Natural killer cell (primary cell): ENCODE data around the gene MYCN. TPM values are rescaled to one million over a fixed set of nuclear protein-coding genes. Genes with fewer than 3 reads are reported as not detected.
"Not testable (repeated sequence)": the region's sequence is repeated elsewhere in the genome, so short reads cannot be mapped to it uniquely, and the experiment has no call there.

Source experiments
- ATAC-seq, 3 donors: fragments of 150-1000 bp in 2 of 3; fragments of 200-7000 bp in 1 of 3; cut with Tn5 transposase; 1 replicate in 1 of 3; 2 replicates in 2 of 3; pipeline ENCODE4 v1.10.0; 2021; ENCODE audit warnings: mild to moderate bottlenecking in 2 of 3, moderate library complexity in 2 of 3
- DNase-seq, 2 donors: peaks; one replicate each; pipeline versions ENCODE4 v3.0.0 to v3.0.0-alpha.2; 2013 to 2021; ENCODE audit warnings: mixed read lengths in 1 of 2
- H3K27ac ChIP-seq: one replicate; pipeline ENCODE4 v1.5.1; 2013; ENCODE audit warnings: mild to moderate bottlenecking, low read length
- H3K27me3 ChIP-seq: one replicate; pipeline ENCODE4 v1.6.1; 2013; ENCODE audit warnings: low read length; ENCODE audit not compliant: control insufficient read depth, insufficient read depth
- H3K36me3 ChIP-seq: one replicate; pipeline ENCODE4 v1.6.1; 2013; ENCODE audit warnings: low read length; ENCODE audit not compliant: control insufficient read depth, insufficient read depth
- H3K4me1 ChIP-seq: one replicate; pipeline ENCODE4 v1.6.1; 2013; ENCODE audit warnings: low read length; ENCODE audit not compliant: control insufficient read depth, insufficient read depth
- H3K4me3 ChIP-seq: one replicate; pipeline ENCODE4 v1.5.1; 2013; ENCODE audit warnings: low read length
- H3K9me3 ChIP-seq: one replicate; pipeline ENCODE4 v1.6.1; 2013; ENCODE audit warnings: low read length; ENCODE audit not compliant: control insufficient read depth, insufficient read depth
- H3K27ac Mint-ChIP-seq, 2 donors: one replicate each; pipeline ENCODE4 v1.8.0; 2022; ENCODE audit warnings: mild to moderate bottlenecking in 2 of 2, mixed read lengths in 2 of 2, moderate library complexity in 1 of 2
- H3K27me3 Mint-ChIP-seq, 2 donors: one replicate each; pipeline ENCODE4 v1.8.0; 2022; ENCODE audit warnings: low read depth in 2 of 2, mixed read lengths in 2 of 2
- H3K36me3 Mint-ChIP-seq: one replicate; pipeline ENCODE4 v1.8.0; 2022; ENCODE audit warnings: mixed read lengths
- H3K4me1 Mint-ChIP-seq, 2 donors: one replicate each; pipeline ENCODE4 v1.8.0; 2022; ENCODE audit warnings: mixed read lengths in 2 of 2
- H3K4me3 Mint-ChIP-seq: one replicate; pipeline ENCODE4 v1.8.0; 2022; ENCODE audit warnings: mild to moderate bottlenecking, moderate library complexity, mixed read lengths
- H3K9me3 Mint-ChIP-seq, 2 donors: one replicate each; pipeline ENCODE4 v1.8.0; 2022; ENCODE audit warnings: mixed read lengths in 2 of 2
- WGBS: methylation state at CpG from one replicate; pipeline ENCODE4 v1.1.7; 2013; ENCODE audit warnings: missing lambda C conversion rate; ENCODE audit not compliant: insufficient coverage; 5-methylcytosine and 5-hydroxymethylcytosine counted together
- intact Hi-C: fragments of 100-400 bp; cut with micrococcal nuclease; formaldehyde crosslinking; loops from one replicate; pipeline ENCODE4 v1.14.2; 2022
- total RNA-seq, 4 donors: library from RNA; stranded (reverse); fragments of 120-200 nt in 1 of 4; gene quantifications; one replicate each; pipeline versions ENCODE4 v1.2.3 to v1.2.4, GENCODE V29; 2013 to 2022
- TF ChIP-seq, protein P1 (sequence below): fragments of 200-600 bp; IDR thresholded peaks from one replicate; pipeline ENCODE4 v1.8.0; 2022; ENCODE audit warnings: antibody characterized with exemption

MYCN gene
- total RNA-seq, 3 donors from 2014 or later (not counting 1 experiment from before 2014, with no cell fraction given) = 0.18 TPM; not detected in 2

DNA sequence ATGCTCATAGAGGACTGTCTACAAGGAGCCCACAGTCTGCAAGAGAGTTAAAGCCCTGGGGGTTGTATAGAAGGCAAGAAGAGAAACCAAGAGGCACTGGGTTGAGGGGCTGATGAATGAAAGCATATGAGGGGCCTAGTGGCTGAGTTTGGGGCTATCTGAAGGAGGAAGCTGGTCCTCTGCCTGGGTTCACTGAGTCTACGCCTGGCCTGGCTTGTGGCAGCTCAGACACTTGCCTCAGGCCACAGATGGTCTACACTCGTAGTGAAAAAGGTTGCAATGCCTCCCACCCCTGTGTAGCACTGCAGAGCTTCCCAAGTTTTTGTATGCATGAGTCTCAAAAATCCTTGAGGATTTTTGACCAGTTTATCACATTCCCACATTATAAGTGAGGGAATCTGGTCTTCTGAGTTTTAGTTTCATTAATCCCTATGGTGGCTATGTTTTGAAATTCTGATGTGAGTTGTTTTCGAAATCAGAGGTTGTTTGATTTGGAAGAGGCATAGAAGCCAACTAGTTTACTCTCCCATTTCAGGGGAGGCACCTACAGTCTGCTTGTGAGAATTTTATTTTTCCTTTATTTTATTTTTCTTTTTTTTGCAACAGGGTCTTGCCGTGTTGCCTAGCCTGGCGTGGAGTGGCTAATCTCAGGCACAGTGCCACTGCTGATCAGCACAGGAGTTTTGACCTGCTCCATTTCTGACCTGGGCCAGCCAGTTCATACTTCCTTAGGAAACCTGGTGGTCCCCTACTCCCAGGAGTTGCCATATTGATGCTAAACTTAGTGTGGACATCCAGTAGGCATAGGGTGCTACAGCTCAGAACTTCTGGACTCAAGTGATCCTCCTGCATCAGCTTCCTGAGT, 10.0 kb downstream of the MYCN start:
- Mint-ChIP-seq H3K36me3 (peaks cover 3% of the 10 kb centered on the region), H3K27me3 (peaks cover 4 to 6% of the 10 kb centered on the region in 2 donors), H3K9me3 (no peaks in the 10 kb centered on the region), H3K4me1 (peaks cover 0 to 3% of the 10 kb centered on the region in 2 donors), H3K4me3 (no peak overlapping the region), H3K27ac (no peak overlapping the region)
- WGBS = 84% methylated on average over 5 of the region's 5 CpGs
- Histone ChIP-seq H3K9me3 (no peaks in the 10 kb centered on the region), H3K36me3 (no peaks in the 10 kb centered on the region), H3K27ac (no peak overlapping the region), H3K4me1 (no peaks in the 10 kb centered on the region), H3K27me3 (no peaks in the 10 kb centered on the region), H3K4me3 (no peak overlapping the region)
- ATAC-seq (no peak), DNase-seq (no peak)
- intact Hi-C loops = no loop called here
- TF ChIP-seq, protein P1, sequence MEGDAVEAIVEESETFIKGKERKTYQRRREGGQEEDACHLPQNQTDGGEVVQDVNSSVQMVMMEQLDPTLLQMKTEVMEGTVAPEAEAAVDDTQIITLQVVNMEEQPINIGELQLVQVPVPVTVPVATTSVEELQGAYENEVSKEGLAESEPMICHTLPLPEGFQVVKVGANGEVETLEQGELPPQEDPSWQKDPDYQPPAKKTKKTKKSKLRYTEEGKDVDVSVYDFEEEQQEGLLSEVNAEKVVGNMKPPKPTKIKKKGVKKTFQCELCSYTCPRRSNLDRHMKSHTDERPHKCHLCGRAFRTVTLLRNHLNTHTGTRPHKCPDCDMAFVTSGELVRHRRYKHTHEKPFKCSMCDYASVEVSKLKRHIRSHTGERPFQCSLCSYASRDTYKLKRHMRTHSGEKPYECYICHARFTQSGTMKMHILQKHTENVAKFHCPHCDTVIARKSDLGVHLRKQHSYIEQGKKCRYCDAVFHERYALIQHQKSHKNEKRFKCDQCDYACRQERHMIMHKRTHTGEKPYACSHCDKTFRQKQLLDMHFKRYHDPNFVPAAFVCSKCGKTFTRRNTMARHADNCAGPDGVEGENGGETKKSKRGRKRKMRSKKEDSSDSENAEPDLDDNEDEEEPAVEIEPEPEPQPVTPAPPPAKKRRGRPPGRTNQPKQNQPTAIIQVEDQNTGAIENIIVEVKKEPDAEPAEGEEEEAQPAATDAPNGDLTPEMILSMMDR = no peak

DNA sequence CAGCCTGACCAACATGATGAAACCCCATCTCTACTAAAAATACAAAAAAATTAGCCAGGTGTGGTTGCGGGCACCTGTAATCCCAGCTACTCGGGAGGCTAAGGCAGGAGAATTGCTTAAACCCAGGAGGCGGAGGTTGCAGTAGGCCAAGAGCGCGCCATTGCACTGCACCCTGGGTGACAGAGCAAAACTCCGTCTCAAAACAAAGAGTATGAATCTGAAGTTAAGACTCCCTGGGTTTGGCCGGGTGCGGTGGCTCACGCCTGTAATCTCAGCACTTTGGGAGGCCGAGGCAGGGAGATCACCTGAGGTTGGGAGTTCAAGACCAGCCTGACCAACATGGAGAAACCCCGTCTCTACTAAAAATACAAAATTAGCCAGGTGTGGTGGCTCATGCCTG, 11.6 kb downstream of the MYCN start:
- 98% methylated on average over 10 of the region's 11 CpGs for WGBS
- DNase-seq, H3K4me1 ChIP-seq, ATAC-seq, H3K4me1 Mint-ChIP-seq, H3K27ac Mint-ChIP-seq, H3K27me3 ChIP-seq, H3K9me3 Mint-ChIP-seq, H3K36me3 Mint-ChIP-seq, intact Hi-C loops, H3K9me3 ChIP-seq, H3K27ac ChIP-seq, H3K36me3 ChIP-seq, H3K27me3 Mint-ChIP-seq, H3K4me3 Mint-ChIP-seq, H3K4me3 ChIP-seq: not testable (repeated sequence)

DNA sequence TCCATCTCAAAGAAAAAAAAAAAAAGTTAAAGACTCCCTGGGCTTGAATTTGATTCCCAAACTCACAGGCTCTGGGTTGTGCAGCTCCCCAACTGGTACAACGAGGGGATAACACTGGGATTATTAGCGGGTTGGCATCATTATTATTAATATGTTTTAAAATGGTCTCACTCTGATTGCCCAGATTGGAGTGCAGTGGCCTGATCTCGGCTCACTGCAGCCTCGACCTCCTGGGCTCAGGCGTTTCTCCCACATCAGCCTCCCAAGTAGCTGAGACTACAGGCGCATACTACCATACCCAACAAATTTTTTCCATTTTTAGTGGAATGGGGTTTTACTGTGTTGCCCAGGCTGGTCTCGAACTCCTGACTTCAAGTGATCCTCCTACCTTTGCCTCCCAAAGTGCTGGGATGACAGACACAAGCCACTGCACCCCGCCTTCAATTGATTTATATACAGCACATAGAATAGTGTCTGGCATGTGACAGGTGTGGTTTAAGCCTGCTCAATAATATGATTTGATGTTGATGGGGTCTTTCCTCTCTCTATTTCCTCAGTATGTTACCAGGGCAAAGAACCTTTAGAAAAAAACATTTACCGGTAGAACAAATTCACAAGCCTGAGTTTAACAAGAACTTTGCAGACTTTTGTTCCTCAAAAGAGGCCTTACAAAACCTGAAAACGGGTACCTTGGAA, 12.2 kb downstream of the MYCN start:
- intact Hi-C loops = no loop called here
- Mint-ChIP-seq H3K27ac (no peak overlapping the region), H3K27me3 (peaks cover 0 to 3% of the 10 kb centered on the region in 2 donors), H3K9me3 (no peaks in the 10 kb centered on the region), H3K4me3 (no peak overlapping the region), H3K36me3 (no peaks in the 10 kb centered on the region), H3K4me1 (no peaks in the 10 kb centered on the region)
- Histone ChIP-seq H3K36me3 (no peaks in the 10 kb centered on the region), H3K4me3 (no peak overlapping the region), H3K4me1 (no peaks in the 10 kb centered on the region), H3K9me3 (no peaks in the 10 kb centered on the region), H3K27me3 (no peaks in the 10 kb centered on the region), H3K27ac (no peak overlapping the region)
- DNase-seq (no peak), ATAC-seq (no peak)
- TF ChIP-seq, protein P1 = no peak
- WGBS = 94% methylated on average over 6 of the region's 10 CpGs

DNA sequence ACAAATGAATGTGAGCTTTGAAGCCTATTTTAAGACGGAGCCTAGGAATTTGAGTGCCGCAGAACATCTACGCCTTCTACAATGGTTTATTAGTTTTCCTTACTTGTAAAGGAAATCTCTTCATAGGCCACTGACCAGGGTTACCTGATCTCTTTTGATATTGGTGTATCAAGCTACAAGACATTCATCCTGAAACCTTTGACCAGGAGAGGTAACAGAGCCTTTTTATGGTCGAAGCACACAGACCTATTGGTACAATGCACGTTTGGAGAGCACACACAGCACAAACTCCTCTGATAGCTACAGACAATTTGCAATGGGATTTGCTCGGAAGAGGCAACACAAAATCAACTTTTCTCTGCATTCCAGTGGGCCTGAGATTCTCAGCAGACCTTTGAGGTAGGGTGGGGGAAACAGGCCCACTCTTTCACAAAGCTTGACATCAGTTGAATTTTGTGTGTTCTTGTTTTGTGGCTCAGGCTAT, 12.8 kb downstream of the MYCN start:
- Mint-ChIP-seq H3K4me3 (no peak overlapping the region), H3K27me3 (peaks cover 0 to 3% of the 10 kb centered on the region in 2 donors), H3K36me3 (no peaks in the 10 kb centered on the region), H3K4me1 (no peaks in the 10 kb centered on the region), H3K9me3 (no peaks in the 10 kb centered on the region), H3K27ac (no peak overlapping the region)
- TF ChIP-seq, protein P1 = no peak
- DNase-seq = no peak
- no peak overlapping the region for H3K27ac ChIP-seq
- no peaks in the 10 kb centered on the region for H3K27me3 ChIP-seq
- no peaks in the 10 kb centered on the region for H3K36me3 ChIP-seq
- intact Hi-C loops = no loop called here
- WGBS = 90% methylated on average over 5 of the region's 6 CpGs
- no peak overlapping the region for H3K4me3 ChIP-seq
- ATAC-seq = no peak
- no peaks in the 10 kb centered on the region for H3K9me3 ChIP-seq
- no peaks in the 10 kb centered on the region for H3K4me1 ChIP-seq
